Karpas-422 (cell line): Measurements from ENCODE around the gene SORT1. TPM values are rescaled to one million over a fixed set of nuclear protein-coding genes. Genes with fewer than 3 reads are reported as not detected.

ENCODE experiments used
- DNase-seq: peaks from one replicate; pipeline ENCODE4 v3.0.0-alpha.2; 2015
- H2AFZ ChIP-seq: fragments of 200-600 bp; sonication (generic); 2 replicates; pipeline ENCODE4 v1.6.1; 2014; ENCODE audit warnings: antibody characterized with exemption, low read length, mixed read lengths
- H3K27ac ChIP-seq: fragments of 200-600 bp; sonication (generic); 2 replicates; pipeline ENCODE4 v1.5.1; 2014; ENCODE audit warnings: mild to moderate bottlenecking, low read length, moderate library complexity
- H3K27me3 ChIP-seq: fragments of 200-600 bp; sonication (generic); 2 replicates; pipeline ENCODE4 v1.6.1; 2014; ENCODE audit warnings: low read length, mixed read lengths
- H3K36me3 ChIP-seq: fragments of 200-600 bp; sonication (generic); 2 replicates; pipeline ENCODE4 v1.6.1; 2014; ENCODE audit warnings: low read length, mixed read lengths; ENCODE audit not compliant: insufficient read depth
- H3K4me1 ChIP-seq: fragments of 200-600 bp; sonication (generic); 2 replicates; pipeline ENCODE4 v1.6.1; 2014; ENCODE audit warnings: mild to moderate bottlenecking, low read length, mixed read lengths
- H3K4me2 ChIP-seq: fragments of 200-600 bp; sonication (generic); 2 replicates; pipeline ENCODE4 v1.6.1; 2014; ENCODE audit warnings: low read length, low read depth, mild to moderate bottlenecking; ENCODE audit not compliant: poor library complexity, severe bottlenecking
- H3K4me3 ChIP-seq: fragments of 200-600 bp; sonication (generic); 2 replicates; pipeline ENCODE4 v1.5.1; 2014; ENCODE audit warnings: mild to moderate bottlenecking, antibody characterized with exemption, low read length, mixed read lengths
- H3K79me2 ChIP-seq: fragments of 200-600 bp; sonication (generic); 2 replicates; pipeline ENCODE4 v1.6.1; 2014; ENCODE audit warnings: mild to moderate bottlenecking, low read length, mixed read lengths
- H3K9ac ChIP-seq: fragments of 200-600 bp; sonication (generic); 2 replicates; pipeline ENCODE4 v1.6.0; 2014; ENCODE audit warnings: low read length
- H3K9me2 ChIP-seq: fragments of 200-600 bp; sonication (generic), shearing (Covaris generic); replicated peaks from 2 replicates; pipeline ENCODE4 v1.6.0; 2014; ENCODE audit warnings: mild to moderate bottlenecking, low read length, moderate library complexity; ENCODE audit not compliant: insufficient read depth
- H3K9me3 ChIP-seq: fragments of 300-700, 200-600 bp; sonication (generic); 2 replicates; pipeline ENCODE4 v1.6.1; 2014; ENCODE audit warnings: low read length, mixed read lengths
- H4K20me1 ChIP-seq: fragments of 200-600 bp; sonication (generic); 2 replicates; pipeline ENCODE4 v1.6.1; 2014; ENCODE audit warnings: mild to moderate bottlenecking, antibody characterized with exemption, low read length, low read depth; ENCODE audit not compliant: insufficient read depth
- total RNA-seq: library from RNA; depleted of rRNA; stranded (reverse); fragments of >200 nt; shearing (Covaris generic); gene quantifications from 2 replicates; pipeline ENCODE4 v1.2.3, GENCODE V29; 2014; ENCODE audit warnings: low replicate concordance; rRNA removed

Gene SORT1
- total RNA-seq, 1 experiment from 2014 or later = 0.04 TPM

DNA sequence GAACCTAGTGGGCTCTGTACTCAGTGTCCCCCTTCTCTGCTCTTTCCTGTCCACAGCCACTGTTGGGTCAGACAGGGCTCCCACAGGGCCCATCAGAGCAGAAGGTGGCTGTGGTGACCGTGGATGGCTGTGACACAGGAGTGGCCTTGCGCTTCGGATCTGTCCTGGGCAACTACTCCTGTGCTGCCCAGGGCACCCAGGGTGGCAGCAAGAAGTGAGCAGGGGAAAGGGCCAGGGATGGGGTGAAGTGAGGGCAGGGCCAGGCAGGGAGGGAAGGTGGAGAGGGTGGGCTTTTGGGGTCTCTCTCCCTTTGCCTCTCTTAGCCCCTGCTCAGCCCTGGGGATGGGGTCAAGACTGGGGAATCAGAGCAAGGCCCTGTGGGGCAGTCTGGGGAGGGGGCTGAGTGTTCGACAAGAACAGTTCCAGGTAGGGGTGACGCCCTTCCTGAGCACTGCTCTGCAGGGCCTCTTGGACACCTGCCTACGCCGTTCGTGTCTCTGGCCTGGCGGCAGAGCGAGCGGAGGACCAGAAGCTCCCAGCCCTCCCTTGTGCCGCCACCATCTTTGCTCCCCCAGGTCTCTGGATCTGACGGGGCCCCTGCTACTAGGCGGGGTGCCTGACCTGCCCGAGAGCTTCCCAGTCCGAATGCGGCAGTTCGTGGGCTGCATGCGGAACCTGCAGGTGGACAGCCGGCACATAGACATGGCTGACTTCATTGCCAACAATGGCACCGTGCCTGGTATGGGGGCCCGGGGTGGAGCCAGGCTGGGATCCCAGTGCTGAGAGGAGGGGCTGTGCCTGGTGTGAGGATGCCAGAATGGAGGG is 135.3 kb downstream of the SORT1 start:
- H3K79me2 ChIP-seq = no peaks in the 10 kb centered on the region
- no peak overlapping the region for H3K27ac ChIP-seq
- no peaks in the 10 kb centered on the region for H3K9me3 ChIP-seq
- no peaks in the 10 kb centered on the region; the same call in 1 of the 2 replicates for H4K20me1 ChIP-seq
- H3K36me3 ChIP-seq = no peaks in the 10 kb centered on the region
- H3K4me1 ChIP-seq = no peaks in the 10 kb centered on the region
- H3K9ac ChIP-seq = no peak overlapping the region
- no peak overlapping the region for H3K4me2 ChIP-seq
- no peak for DNase-seq
- no peaks in the 10 kb centered on the region for H3K9me2 ChIP-seq
- H3K4me3 ChIP-seq = no peak overlapping the region
- no peak overlapping the region for H2AFZ ChIP-seq
- H3K27me3 ChIP-seq = no peaks in the 10 kb centered on the region

DNA sequence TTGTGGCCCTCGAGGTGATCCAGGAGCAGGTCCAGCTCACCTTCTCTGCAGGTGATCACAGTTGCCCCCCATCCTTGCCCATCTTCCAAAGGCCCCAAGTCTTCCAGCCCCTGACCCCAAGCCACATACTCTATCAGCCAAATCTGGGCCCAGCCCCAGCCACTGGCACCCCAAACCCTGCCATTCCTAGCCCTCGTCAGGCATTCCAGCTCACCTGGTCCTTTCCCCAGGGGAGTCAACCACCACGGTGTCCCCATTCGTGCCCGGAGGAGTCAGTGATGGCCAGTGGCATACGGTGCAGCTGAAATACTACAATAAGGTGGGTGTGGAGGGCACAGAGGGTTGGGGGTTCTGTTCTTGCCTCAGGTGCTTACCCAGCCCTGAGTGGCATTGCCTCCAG is 136.1 kb downstream of the SORT1 start:
- no peak overlapping the region for H3K4me3 ChIP-seq
- H3K9me3 ChIP-seq = no peaks in the 10 kb centered on the region
- no peaks in the 10 kb centered on the region; the same call in 1 of the 2 replicates for H4K20me1 ChIP-seq
- no peak overlapping the region for H3K4me2 ChIP-seq
- H3K9ac ChIP-seq = no peak overlapping the region
- no peak overlapping the region for H2AFZ ChIP-seq
- DNase-seq = no peak
- H3K4me1 ChIP-seq = no peaks in the 10 kb centered on the region
- no peaks in the 10 kb centered on the region for H3K9me2 ChIP-seq
- H3K79me2 ChIP-seq = no peaks in the 10 kb centered on the region
- H3K36me3 ChIP-seq = no peaks in the 10 kb centered on the region
- H3K27ac ChIP-seq = no peak overlapping the region
- H3K27me3 ChIP-seq = no peaks in the 10 kb centered on the region

DNA sequence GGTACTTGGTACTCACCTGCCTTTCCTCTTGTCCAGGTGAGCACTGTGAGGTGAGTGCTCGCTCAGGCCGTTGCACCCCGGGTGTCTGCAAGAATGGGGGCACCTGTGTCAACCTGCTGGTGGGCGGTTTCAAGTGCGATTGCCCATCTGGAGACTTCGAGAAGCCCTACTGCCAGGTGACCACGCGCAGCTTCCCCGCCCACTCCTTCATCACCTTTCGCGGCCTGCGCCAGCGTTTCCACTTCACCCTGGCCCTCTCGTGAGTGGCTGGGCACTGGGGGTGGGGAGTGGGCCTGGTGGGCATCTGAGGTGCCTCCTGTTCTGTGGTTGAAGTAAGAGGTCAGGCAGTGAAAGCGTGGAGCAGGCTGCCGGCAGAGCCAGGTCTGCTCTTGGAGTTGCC is 136.7 kb downstream of the SORT1 start:
- Histone ChIP-seq H3K36me3 (no peaks in the 10 kb centered on the region), H2AFZ (no peak overlapping the region), H3K4me3 (no peak overlapping the region), H3K4me1 (no peaks in the 10 kb centered on the region), H3K27ac (no peak overlapping the region), H3K4me2 (no peak overlapping the region), H4K20me1 (no peaks in the 10 kb centered on the region; the same call in 1 of the 2 replicates), H3K9me2 (no peaks in the 10 kb centered on the region), H3K79me2 (no peaks in the 10 kb centered on the region), H3K9me3 (no peaks in the 10 kb centered on the region), H3K9ac (no peak overlapping the region), H3K27me3 (no peaks in the 10 kb centered on the region)
- DNase-seq = no peak

DNA sequence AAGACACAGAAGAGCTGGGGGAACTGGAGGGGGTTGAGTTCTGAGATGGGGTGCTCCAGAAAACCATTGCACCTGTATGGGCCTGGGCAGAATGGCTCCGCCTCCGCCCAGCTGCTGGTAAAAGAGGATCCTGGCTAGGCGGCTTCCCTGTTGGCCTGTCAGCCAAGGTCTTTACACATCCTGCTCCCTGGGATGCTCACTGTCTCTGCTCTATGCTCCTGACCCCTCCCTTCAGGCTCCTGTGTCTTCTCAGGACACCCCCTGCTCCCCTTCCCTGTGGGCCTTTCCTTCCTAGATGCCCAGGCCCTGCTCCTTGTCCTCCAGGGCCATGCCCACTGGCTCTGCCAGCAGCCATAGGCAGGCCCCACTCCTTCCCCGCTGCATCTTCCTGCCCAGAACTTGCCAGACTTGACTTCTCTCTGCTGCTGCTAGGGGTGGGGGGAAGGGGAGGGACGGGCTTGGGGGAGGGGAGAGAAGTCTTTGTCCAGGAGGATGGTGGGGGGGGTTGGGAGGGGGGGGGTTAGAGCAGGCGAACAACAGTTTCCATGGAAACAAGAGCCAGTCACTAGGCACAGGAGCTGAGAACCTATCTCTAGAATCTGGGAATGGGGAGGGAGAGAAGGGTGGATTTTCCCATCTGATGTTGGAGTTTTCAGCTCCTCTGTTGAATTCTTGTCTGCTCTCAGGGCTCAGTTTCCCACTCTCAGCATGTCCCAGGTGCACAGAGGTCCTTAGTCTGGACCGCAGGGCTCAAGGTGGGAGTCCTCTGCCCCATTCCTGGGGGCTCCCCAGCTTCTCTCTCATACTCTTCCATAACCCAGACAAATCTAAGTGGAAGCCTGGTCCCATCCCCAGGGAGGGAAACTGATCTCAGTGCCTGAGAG is 137.8 kb downstream of the SORT1 start:
- Histone ChIP-seq H3K4me2 (no peak overlapping the region), H3K4me3 (no peak overlapping the region), H2AFZ (no peak overlapping the region), H3K9me2 (no peaks in the 10 kb centered on the region), H4K20me1 (no peaks in the 10 kb centered on the region; the same call in 1 of the 2 replicates), H3K9ac (no peak overlapping the region), H3K9me3 (no peaks in the 10 kb centered on the region), H3K36me3 (no peaks in the 10 kb centered on the region), H3K27ac (no peak overlapping the region), H3K4me1 (no peaks in the 10 kb centered on the region), H3K79me2 (no peaks in the 10 kb centered on the region), H3K27me3 (no peaks in the 10 kb centered on the region)
- DNase-seq = no peak

Other genes starting within 250 kb of the SORT1 start
- 184 and 248 TPM in 2 replicates for gene SARS1, start 184.0 kb downstream of the SORT1 start, total RNA-seq
- 0.43 and 1.2 TPM in 2 replicates for gene CELSR2, start 148.4 kb downstream of the SORT1 start, total RNA-seq
- gene PSRC1, start 114.8 kb downstream of the SORT1 start, total RNA-seq = 6.3 and 24.2 TPM in 2 replicates
- 0.14 and 4.3 TPM in 2 replicates for gene MYBPHL, start 90.9 kb downstream of the SORT1 start, total RNA-seq
- gene PSMA5, start 28.5 kb upstream of the SORT1 start, total RNA-seq = 48.5 and 70.4 TPM in 2 replicates
- not detected in 2 replicates for gene SYPL2, start 68.6 kb upstream of the SORT1 start, total RNA-seq
- gene ATXN7L2, start 86.0 kb upstream of the SORT1 start, total RNA-seq = 3.5 and 5.7 TPM in 2 replicates
- 6.2 and 7.1 TPM in 2 replicates for gene CYB561D1, start 96.2 kb upstream of the SORT1 start, total RNA-seq
- 0.37 and 1.1 TPM in 2 replicates for gene AMIGO1, start 111.8 kb upstream of the SORT1 start, total RNA-seq
- gene GPR61, start 142.0 kb upstream of the SORT1 start, total RNA-seq = not detected in 2 replicates
- gene GNAI3, start 150.7 kb upstream of the SORT1 start, total RNA-seq = 7.6 and 12.6 TPM in 2 replicates
- not detected in 2 replicates for gene GNAT2, start 221.7 kb upstream of the SORT1 start, total RNA-seq
- gene AMPD2, start 221.9 kb upstream of the SORT1 start, total RNA-seq = 72.3 and 131 TPM in 2 replicates